GM12801 (cell line): ENCODE data around the gene RAB28.

Source experiments
- CTCF ChIP-seq: IDR thresholded peaks from one replicate; pipeline ENCODE4 v1.5.1; 2011; ENCODE audit warnings: control low read depth; ENCODE audit not compliant: insufficient read length; ENCODE audit errors: extremely low read depth

The RAB28 gene

DNA sequence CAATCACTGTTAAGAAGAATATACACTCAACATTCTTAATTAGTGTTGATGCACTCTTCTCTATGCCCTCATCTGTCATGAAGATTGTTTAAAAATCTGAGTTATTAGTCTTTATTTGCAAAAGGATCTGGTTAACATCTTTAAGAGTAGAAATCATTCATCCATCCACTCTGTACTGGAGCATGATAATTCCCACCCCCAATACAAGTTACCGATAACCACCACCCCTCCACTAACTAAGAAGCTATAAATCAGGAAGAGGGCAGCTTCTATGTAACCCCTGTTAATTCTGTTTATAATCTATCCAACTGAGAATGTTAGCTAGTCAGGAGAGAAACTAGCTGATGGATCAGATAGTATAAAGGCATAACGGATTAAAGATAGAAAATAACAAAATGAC lies 34.5 kb downstream of the RAB28 start:
- TF ChIP-seq CTCF = no peak

GRCh38 chr4:13445841-13446790 lies 38.0 kb downstream of the RAB28 start:
- TF ChIP-seq CTCF = no peak

- no peak for TF ChIP-seq CTCF
Measured at GRCh38 chr4:13441506-13441905, 42.6 kb downstream of the RAB28 start.

GRCh38 chr4:13436962-13437361 lies 47.2 kb downstream of the RAB28 start:
- no peak for TF ChIP-seq CTCF

GRCh38 chr4:13432453-13432852 lies 51.7 kb downstream of the RAB28 start:
- TF ChIP-seq CTCF = no peak

- TF ChIP-seq CTCF = no peak
Measured at GRCh38 chr4:13430834-13431568, 53.1 kb downstream of the RAB28 start.

GRCh38 chr4:13427599-13428325 lies 56.4 kb downstream of the RAB28 start:
- TF ChIP-seq CTCF = no peak
